SK-N-MC (cell line): ENCODE measurements around the gene UGT2A2.

Experiments
- DNase-seq: peaks from one replicate; pipeline ENCODE4 v3.0.0-alpha.2; 2011; ENCODE audit warnings: low read depth, low spot score
- H3K27ac ChIP-seq: fragments of 200-600 bp; sonication (generic); 2 replicates; pipeline ENCODE4 v1.5.1; 2016; ENCODE audit warnings: mixed run types
- H3K36me3 ChIP-seq: fragments of 200-600 bp; sonication (generic); 2 replicates; pipeline ENCODE4 v1.6.1; 2017; ENCODE audit warnings: antibody characterized with exemption, low read length, mixed read lengths; ENCODE audit not compliant: insufficient read depth
- H3K4me3 ChIP-seq: fragments of 200-600 bp; sonication (generic); 2 replicates; pipeline ENCODE4 v1.5.1; 2016
- H3K9ac ChIP-seq: fragments of 200-600 bp; sonication (generic); 2 replicates; pipeline ENCODE4 v1.8.0; 2017; ENCODE audit warnings: mixed run types, mixed read lengths; ENCODE audit not compliant: insufficient read length
- H3K9me3 ChIP-seq: fragments of 200-600 bp; sonication (generic); 2 replicates; pipeline ENCODE4 v1.6.1; 2017; ENCODE audit warnings: low read depth, mild to moderate bottlenecking, antibody characterized with exemption, low read length, moderate library complexity, mixed read lengths
- EZH2 ChIP-seq: fragments of 200-600 bp; sonication (generic); IDR thresholded peaks from one replicate; pipeline ENCODE4 v1.6.1; 2017; ENCODE audit warnings: antibody characterized with exemption
- FOXP2 ChIP-seq: optimal IDR thresholded peaks from 2 replicates; pipeline ENCODE3; 2011; ENCODE audit warnings: mild to moderate bottlenecking, moderate library complexity; ENCODE audit not compliant: insufficient read depth; ENCODE audit errors: extremely low read length, control extremely low read depth
- POLR2AphosphoS5 ChIP-seq: IDR thresholded peaks from 2 replicates; pipeline ENCODE4 v1.6.1; 2012; ENCODE audit warnings: mild to moderate bottlenecking, low read depth, low read length, borderline replicate concordance

Gene UGT2A2

DNA sequence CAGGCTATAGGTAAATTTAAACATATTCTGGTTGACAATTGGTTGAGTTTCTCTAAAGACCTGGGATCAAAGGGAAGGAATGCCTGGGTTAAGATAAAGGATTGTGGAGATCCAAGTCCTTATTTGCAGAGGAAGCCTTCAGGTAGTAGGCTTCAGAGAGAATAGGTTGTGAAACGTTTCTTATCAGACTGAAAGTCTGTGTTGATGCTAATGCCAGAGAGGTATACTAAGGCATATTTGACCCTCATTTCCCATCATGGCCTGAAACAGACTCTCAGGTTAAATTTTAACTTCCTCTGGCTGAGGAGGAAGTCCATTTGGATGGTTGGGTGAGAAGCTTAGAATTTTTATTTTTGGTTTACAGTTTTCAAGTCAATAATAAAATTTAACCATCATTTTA, 48.1 kb downstream of the UGT2A2 start:
- TF ChIP-seq POLR2AphosphoS5, result no peak
- no peak for TF ChIP-seq EZH2
- TF ChIP-seq FOXP2, result no peak
- no peak overlapping the region for H3K9ac ChIP-seq
- no peak overlapping the region for H3K4me3 ChIP-seq
- no peak for DNase-seq
- H3K36me3 ChIP-seq, result no peaks in the 10 kb centered on the region
- no peak overlapping the region for H3K27ac ChIP-seq
- H3K9me3 ChIP-seq, result no peaks in the 10 kb centered on the region

DNA sequence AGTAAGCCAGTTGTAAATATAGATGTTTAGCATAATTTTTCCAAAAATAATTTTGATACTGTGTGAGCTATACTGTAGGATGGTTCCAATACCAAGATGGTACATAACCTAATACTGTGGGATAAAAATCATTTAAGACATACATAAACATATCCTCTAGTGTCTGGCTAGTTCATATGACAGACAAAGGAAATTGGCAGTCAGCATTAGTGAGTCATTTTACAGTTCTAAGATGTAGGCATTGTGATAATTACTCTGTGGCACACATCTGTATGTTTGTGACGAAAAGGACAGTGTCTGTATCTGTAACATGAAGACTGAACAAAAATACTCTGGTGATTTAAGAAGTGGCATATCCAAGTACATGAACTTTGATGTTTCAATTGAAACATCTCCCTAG, 49.6 kb downstream of the UGT2A2 start:
- no peak overlapping the region for H3K27ac ChIP-seq
- no peak overlapping the region for H3K4me3 ChIP-seq
- H3K36me3 ChIP-seq, result no peaks in the 10 kb centered on the region
- H3K9me3 ChIP-seq, result no peaks in the 10 kb centered on the region
- DNase-seq, result no peak
- no peak for TF ChIP-seq POLR2AphosphoS5
- no peak for TF ChIP-seq FOXP2
- no peak for TF ChIP-seq EZH2
- H3K9ac ChIP-seq, result no peak overlapping the region

GRCh38 chr4:69584135-69584534, 55.3 kb downstream of the UGT2A2 start:
- no peak overlapping the region for H3K9ac ChIP-seq
- no peak for DNase-seq
- no peak overlapping the region for H3K27ac ChIP-seq
- TF ChIP-seq POLR2AphosphoS5, result no peak
- no peak for TF ChIP-seq FOXP2
- no peak for TF ChIP-seq EZH2
- H3K9me3 ChIP-seq, result no peaks in the 10 kb centered on the region
- H3K36me3 ChIP-seq, result no peaks in the 10 kb centered on the region
- no peak overlapping the region for H3K4me3 ChIP-seq

DNA sequence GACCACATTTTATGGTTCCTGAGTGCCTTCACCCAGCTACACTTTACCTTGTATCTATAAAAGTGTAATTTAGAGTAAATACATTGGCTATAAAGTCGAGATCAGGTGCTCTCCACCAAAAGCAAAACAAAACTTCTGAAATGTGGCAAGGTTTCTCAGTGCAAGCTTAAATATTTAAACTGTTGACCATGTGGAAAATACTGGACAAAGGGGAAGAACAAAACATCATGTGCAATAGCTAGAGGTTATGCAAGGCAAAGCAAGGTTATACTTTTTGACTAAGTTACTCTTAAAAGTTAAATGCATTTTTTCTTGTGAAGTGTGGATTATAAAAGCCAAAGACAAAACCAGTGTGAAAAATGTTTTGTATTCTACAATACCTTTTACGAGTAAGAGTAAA, 55.9 kb downstream of the UGT2A2 start:
- H3K4me3 ChIP-seq, result no peak overlapping the region
- DNase-seq, result no peak
- no peak overlapping the region for H3K27ac ChIP-seq
- no peaks in the 10 kb centered on the region for H3K9me3 ChIP-seq
- no peak for TF ChIP-seq POLR2AphosphoS5
- TF ChIP-seq FOXP2, result no peak
- no peak for TF ChIP-seq EZH2
- no peaks in the 10 kb centered on the region for H3K36me3 ChIP-seq
- H3K9ac ChIP-seq, result no peak overlapping the region

- Histone ChIP-seq H3K4me3 (no peak overlapping the region), H3K9me3 (no peaks in the 10 kb centered on the region), H3K36me3 (no peaks in the 10 kb centered on the region), H3K9ac (no peak overlapping the region), H3K27ac (no peak overlapping the region)
- no peak for DNase-seq
- TF ChIP-seq FOXP2 (no peak), EZH2 (no peak), POLR2AphosphoS5 (no peak)
Observed at GRCh38 chr4:69577245-69577644, 62.2 kb downstream of the UGT2A2 start.

- H3K9ac ChIP-seq, result no peak overlapping the region
- no peak overlapping the region for H3K4me3 ChIP-seq
- no peak for DNase-seq
- TF ChIP-seq EZH2 (no peak), FOXP2 (no peak), POLR2AphosphoS5 (no peak)
- no peaks in the 10 kb centered on the region for H3K9me3 ChIP-seq
- H3K27ac ChIP-seq, result no peak overlapping the region
- H3K36me3 ChIP-seq, result no peaks in the 10 kb centered on the region
Observed at GRCh38 chr4:69576251-69576877, 63.1 kb downstream of the UGT2A2 start.

GRCh38 chr4:69568787-69569186, 70.7 kb downstream of the UGT2A2 start:
- TF ChIP-seq FOXP2 (no peak), EZH2 (no peak), POLR2AphosphoS5 (no peak)
- Histone ChIP-seq H3K27ac (no peak overlapping the region), H3K4me3 (no peak overlapping the region), H3K36me3 (no peaks in the 10 kb centered on the region), H3K9ac (no peak overlapping the region), H3K9me3 (no peaks in the 10 kb centered on the region)
- DNase-seq, result no peak

DNA sequence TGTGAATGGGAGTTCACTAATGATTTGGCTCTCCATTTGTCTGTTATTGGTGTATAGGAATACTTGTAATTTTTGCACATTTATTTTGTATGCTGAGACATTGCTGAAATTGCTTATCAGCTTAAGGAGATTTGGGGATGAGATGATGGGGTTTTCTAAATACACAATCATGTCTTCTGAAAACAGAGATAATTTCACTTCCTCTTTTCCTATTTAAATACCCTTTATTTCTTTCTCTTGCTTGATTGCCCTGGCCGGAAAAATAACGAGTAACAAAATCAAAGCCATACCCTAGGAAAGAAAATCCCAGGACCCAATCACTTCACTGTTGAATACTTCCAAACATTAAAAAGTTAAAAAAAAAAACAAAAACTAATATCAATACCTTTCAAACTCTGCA, 76.0 kb downstream of the UGT2A2 start:
- no peak overlapping the region for H3K4me3 ChIP-seq
- H3K36me3 ChIP-seq, result no peaks in the 10 kb centered on the region
- H3K9me3 ChIP-seq, result no peaks in the 10 kb centered on the region
- DNase-seq, result no peak
- H3K27ac ChIP-seq, result no peak overlapping the region
- no peak for TF ChIP-seq POLR2AphosphoS5
- TF ChIP-seq EZH2, result no peak
- no peak for TF ChIP-seq FOXP2
- H3K9ac ChIP-seq, result no peak overlapping the region

DNA sequence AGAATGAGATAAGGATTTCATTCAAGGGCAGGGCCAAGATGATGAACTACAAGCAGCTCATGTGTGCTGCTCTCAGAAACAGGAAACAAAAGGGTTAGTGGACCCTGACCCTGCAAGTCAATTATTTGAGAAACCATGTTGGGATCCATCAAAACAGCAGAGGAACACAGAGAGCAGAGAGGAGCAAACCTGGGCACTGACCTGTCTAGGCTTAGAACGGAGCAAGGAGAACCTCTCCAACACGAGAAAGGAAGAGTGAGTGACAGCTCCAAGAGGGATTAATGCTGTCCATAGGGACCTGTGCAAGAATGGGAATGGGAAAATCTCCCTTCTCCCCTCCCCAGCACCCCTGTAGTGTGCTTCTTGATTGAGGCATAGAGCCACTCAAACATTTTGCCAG, 89.8 kb downstream of the UGT2A2 start:
- H3K9ac ChIP-seq, result no peak overlapping the region
- no peak overlapping the region for H3K27ac ChIP-seq
- no peaks in the 10 kb centered on the region for H3K9me3 ChIP-seq
- no peak for DNase-seq
- TF ChIP-seq FOXP2 (no peak), EZH2 (no peak), POLR2AphosphoS5 (no peak)
- H3K36me3 ChIP-seq, result no peaks in the 10 kb centered on the region
- H3K4me3 ChIP-seq, result no peak overlapping the region
